K562 (cell line): Measurements from ENCODE around the gene KIF18B. TPM values are rescaled to one million over a fixed set of nuclear protein-coding genes. Genes with fewer than 3 reads are reported as not detected.

Source experiments
- ATAC-seq: fragments of 200-7000 bp; cut with Tn5 transposase; 3 replicates; pipeline ENCODE4 v1.9.1; 2020; ENCODE audit warnings: moderate library complexity
- BruUV-seq: library from RNA; stranded (reverse); fragments of 400-500 nt; replicated peaks from 2 replicates; lab custom pipeline; 2021; lab: Mats Ljungman, UMichigan
- CTCF ChIA-PET: fragments of 300-600 bp; formaldehyde crosslinking; extraction: SDS; loops from one replicate; lab custom pipeline; 2021; ENCODE audit warnings: low intra/inter-chr PET ratio; lab: Yijun Ruan, JAX
- POLR2A ChIA-PET: fragments of 300-600, 350-650 bp; sonication (Branson Sonifier 250); formaldehyde crosslinking; extraction: SDS; loops from one replicate; lab custom pipeline; 2021; ENCODE audit warnings: antibody characterized with exemption, inconsistent platforms; lab: Yijun Ruan, JAX
- DNase-seq, 4 experiments: peaks; one replicate each; pipeline versions ENCODE4 v3.0.0 to v3.0.0-alpha.2; 2011 to 2018; ENCODE audit warnings: low spot score in 3 of 4, mixed read lengths in 3 of 4; ENCODE audit errors: extremely low read depth in 1 of 4
- FAIRE-seq: peaks from 2 replicates; lab custom pipeline; 2011; peaks lifted over from hg19 to GRCh38; lab: Jason Lieb, UNC
- H2AFZ ChIP-seq: 2 replicates; pipeline ENCODE4 v1.6.0; 2011; ENCODE audit warnings: low read depth, low read length, control low read depth, inconsistent platforms
- H3K27ac ChIP-seq: fragments of 200-600 bp; 3 replicates; pipeline ENCODE4 v1.8.0; 2011; ENCODE audit warnings: low read depth, mild to moderate bottlenecking, control low read depth, inconsistent platforms, low read length, moderate library complexity, mixed read lengths; ENCODE audit errors: extremely low read depth
- H3K27me3 ChIP-seq, 2 experiments: fragments of 300-600 bp in 1 of 2; 2 replicates in 1 of 2; 3 replicates in 1 of 2; pipeline versions ENCODE4 v1.6.0 to v1.8.0; 2011; ENCODE audit warnings: inconsistent platforms in 2 of 2, low read length in 2 of 2, mild to moderate bottlenecking in 1 of 2, mixed read lengths in 1 of 2, moderate library complexity in 1 of 2; ENCODE audit not compliant: control insufficient read depth in 2 of 2, insufficient read depth in 2 of 2
- H3K36me3 ChIP-seq: fragments of 300-600 bp; 3 replicates; pipeline ENCODE4 v1.8.0; 2011; ENCODE audit warnings: mild to moderate bottlenecking, low read length, inconsistent platforms; ENCODE audit not compliant: control insufficient read depth, insufficient read depth
- H3K4me1 ChIP-seq, 2 experiments: fragments of 200-600 bp in 1 of 2; replicated peaks in 1 of 2; 2 replicates in 1 of 2; 3 replicates in 1 of 2; pipeline versions ENCODE4 v1.5.1 to v1.8.0; 2011; ENCODE audit warnings: inconsistent platforms in 2 of 2, low read length in 2 of 2, mild to moderate bottlenecking in 1 of 2, mixed read lengths in 1 of 2, moderate library complexity in 1 of 2; ENCODE audit not compliant: control insufficient read depth in 2 of 2, insufficient read depth in 2 of 2
- H3K4me2 ChIP-seq: 2 replicates; pipeline ENCODE4 v1.6.1; 2011; ENCODE audit warnings: low read length, control low read depth, inconsistent platforms, mixed read lengths; ENCODE audit not compliant: insufficient read depth
- H3K4me3 ChIP-seq: fragments of 200-600 bp; sonication (generic), shearing (Covaris generic); 2 replicates; pipeline ENCODE4 v1.5.1; 2016; ENCODE audit warnings: control low read depth, inconsistent platforms
- H3K79me2 ChIP-seq: fragments of 200-600 bp; 3 replicates; pipeline ENCODE4 v1.8.0; 2011; ENCODE audit warnings: low read length, inconsistent platforms; ENCODE audit not compliant: control insufficient read depth, insufficient read depth
- H3K9ac ChIP-seq, 2 experiments: 2 replicates each; pipeline versions ENCODE4 v1.6.0 to v1.6.1; 2011; ENCODE audit warnings: low read depth in 2 of 2, low read length in 2 of 2, control low read depth in 1 of 2, inconsistent platforms in 1 of 2, mild to moderate bottlenecking in 1 of 2, mixed read lengths in 1 of 2; ENCODE audit not compliant: insufficient read depth in 1 of 2
- H3K9me1 ChIP-seq: one replicate; pipeline ENCODE4 v1.6.0; 2011; ENCODE audit warnings: inconsistent platforms, mild to moderate bottlenecking, low read length, moderate library complexity; ENCODE audit not compliant: control insufficient read depth, insufficient read depth
- H3K9me3 ChIP-seq: replicated peaks from 2 replicates; pipeline ENCODE4 v1.5.1; 2011; ENCODE audit warnings: low read depth, low read length, inconsistent platforms; ENCODE audit not compliant: control insufficient read depth, insufficient read depth
- H4K20me1 ChIP-seq: replicated peaks from 2 replicates; pipeline ENCODE4 v1.6.1; 2011; ENCODE audit warnings: low read length, inconsistent platforms, mixed read lengths; ENCODE audit not compliant: control insufficient read depth, insufficient read depth
- CREM ChIP-seq: IDR thresholded peaks from 2 replicates; pipeline ENCODE4 v1.6.1; 2014; ENCODE audit warnings: antibody characterized with exemption, low read depth
- MAFF ChIP-seq: IDR thresholded peaks from 2 replicates; pipeline ENCODE4 v1.6.1; 2012; ENCODE audit warnings: low read length, improper control_type of control experiment
- MAFG ChIP-seq: fragments of 450-650 bp; conservative IDR thresholded peaks from 2 replicates; pipeline ENCODE4 v1.6.1; 2016; ENCODE audit warnings: missing genetic modification characterization, missing compliant biosample characterization
- NCOR1 ChIP-seq: fragments of 450-650 bp; IDR thresholded peaks from 2 replicates; pipeline ENCODE4 v1.6.1; 2016; ENCODE audit warnings: mild to moderate bottlenecking, moderate library complexity
- NFATC3 ChIP-seq: fragments of 450-650 bp; IDR thresholded peaks from 2 replicates; pipeline ENCODE4 v1.6.1; 2017; ENCODE audit warnings: mild to moderate bottlenecking
- NR1H2 ChIP-seq: sonication (generic); formaldehyde crosslinking; IDR thresholded peaks from 2 replicates; pipeline ENCODE4 v1.4.0; 2020; ENCODE audit warnings: mild to moderate bottlenecking, missing genetic modification reagents
- RBFOX2 ChIP-seq: fragments of 200-400 bp; formaldehyde crosslinking; IDR thresholded peaks from 2 replicates; pipeline ENCODE4 v1.6.1; 2017; ENCODE audit warnings: low read depth, mild to moderate bottlenecking, low read length, moderate library complexity
- RBM25 ChIP-seq: fragments of 200-400 bp; formaldehyde crosslinking; IDR thresholded peaks from 2 replicates; pipeline ENCODE4 v1.6.1; 2018; ENCODE audit warnings: low read length, low read depth, moderate library complexity; ENCODE audit not compliant: severe bottlenecking
- RBM39 ChIP-seq: fragments of 200-400 bp; formaldehyde crosslinking; optimal IDR thresholded peaks from 2 replicates; pipeline ENCODE3; 2018; ENCODE audit warnings: low read depth, low read length
- SFPQ ChIP-seq: fragments of 200-400 bp; formaldehyde crosslinking; IDR thresholded peaks from 2 replicates; pipeline ENCODE4 v1.6.1; 2017; ENCODE audit warnings: mild to moderate bottlenecking, low read depth, low read length, moderate library complexity
- SMARCE1 ChIP-seq: fragments of 450-650 bp; IDR thresholded peaks from 2 replicates; pipeline ENCODE4 v1.7.1; 2016; ENCODE audit warnings: mild to moderate bottlenecking
- SNAPC5 ChIP-seq: fragments of 250-450 bp; sonication (Bioruptor Pico); IDR thresholded peaks from 2 replicates; pipeline ENCODE4 v1.8.0; 2021; ENCODE audit warnings: moderate library complexity, mild to moderate bottlenecking, inconsistent platforms
- ZBTB1 ChIP-seq: sonication (generic); formaldehyde crosslinking; IDR thresholded peaks from 2 replicates; pipeline ENCODE4 v1.8.1; 2023; ENCODE audit warnings: missing genetic modification reagents, low read depth, mild to moderate bottlenecking, borderline replicate concordance
- ZNF124 ChIP-seq: sonication (generic); formaldehyde crosslinking; IDR thresholded peaks from 2 replicates; pipeline ENCODE4 v1.8.1; 2022; ENCODE audit warnings: missing genetic modification reagents
- ZNF316 ChIP-seq: fragments of 450-650 bp; IDR thresholded peaks from 2 replicates; pipeline ENCODE4 v1.6.1; 2016
- ZNF764 ChIP-seq: fragments of 250-450 bp; sonication (Bioruptor Pico); IDR thresholded peaks from 2 replicates; pipeline ENCODE4 v1.4.0; 2020; ENCODE audit warnings: low read depth, mild to moderate bottlenecking, moderate library complexity
- WGBS: fragments of 100-300 bp; shearing (Covaris generic); methylation state at CpG from one replicate; pipeline ENCODE4 v1.1.6; 2016; ENCODE audit warnings: low coverage, mixed read lengths; ENCODE audit not compliant: insufficient coverage; ENCODE audit errors: missing lambda C conversion rate; 5-methylcytosine and 5-hydroxymethylcytosine counted together
- in situ Hi-C: fragments of 300-500 bp; cut with MboI; formaldehyde crosslinking; loops from 4 replicates; pipeline ENCODE4 v1.15.0; 2018; ENCODE audit warnings: inconsistent platforms, mixed read lengths
- intact Hi-C: fragments of 100-400 bp; cut with micrococcal nuclease; formaldehyde crosslinking; loops from 2 replicates; pipeline ENCODE4 v1.14.2; 2022
- polyA plus RNA-seq, 8 experiments: library from polyadenylated mRNA; depleted of rRNA in 4 of 8; stranded (reverse) in 5 of 8; unstranded in 3 of 8; fragments of >200 nt; fragmentation: Nextera tagmentation in 2 of 8; fragmentation: Illumina TruSeq in 1 of 8; extraction: Ambion mirVana in 2 of 8; extraction: Trizol in 1 of 8; gene quantifications; 2 replicates each; pipeline versions ENCODE4 v1.2.1 to v1.2.3, GENCODE V29; 2011 to 2014; ENCODE audit warnings: inconsistent platforms in 1 of 8, missing spikeins in 1 of 8
- total RNA-seq, 7 experiments: library from RNA; depleted of rRNA in 6 of 7; stranded (reverse); fragments of >200 nt in 6 of 7; fragmentation: Illumina TruSeq in 2 of 7; extraction: Trizol in 2 of 7; gene quantifications; 2 replicates each; pipeline versions ENCODE4 v1.2.1 to v1.2.3, GENCODE V29; 2011 to 2021; ENCODE audit warnings: low replicate concordance in 1 of 7

The KIF18B gene
- total and polyA plus RNA-seq, 9 of the 15 experiments (the other 6 are each of a cell fraction or from before 2014, with no cell fraction given) = 2.0 to 42.8 (median 13.2) TPM

- no peak overlapping the region for H3K4me2 ChIP-seq
- BruUV-seq = no TSS peak
- intact Hi-C loops = no loop called here
- 90% methylated on average over 5 of the region's 5 CpGs for WGBS
- DNase-seq (no peak), ATAC-seq (no peak), FAIRE-seq (no peak)
- no peaks in the 10 kb centered on the region for H3K9me3 ChIP-seq
- peaks cover 0 to 15% of the 10 kb centered on the region in 2 experiments; a peak in 1 of 5 replicates for H3K4me1 ChIP-seq
- in situ Hi-C loops = no loop called here
- no peaks in the 10 kb centered on the region for H3K27me3 ChIP-seq
- POLR2A ChIA-PET = interaction anchor here (0.8 to 2.1 kb wide), 5 partner anchors 9 to 218 kb away, joined by 3 to 9 read pairs (median 4); partner anchors contain the start of gene GFAP
- CTCF ChIA-PET = no interaction called here
- no peak overlapping the region; a peak in 1 of 4 replicates for H3K9ac ChIP-seq
- no peak overlapping the region for H3K4me3 ChIP-seq
- no peak overlapping the region for H2AFZ ChIP-seq
- H4K20me1 ChIP-seq = peaks cover 5% of the 10 kb centered on the region
- H3K27ac ChIP-seq = no peak overlapping the region
- H3K79me2 ChIP-seq = no peaks in the 10 kb centered on the region
- H3K9me1 ChIP-seq = no peaks in the 10 kb centered on the region
- peaks cover 99% of the 10 kb centered on the region for H3K36me3 ChIP-seq
- TF ChIP-seq NR1H2 (CRISPR knock-in tag) = no peak
- TF ChIP-seq SMARCE1 = no peak
- no peak for TF ChIP-seq SNAPC5
- TF ChIP-seq NFATC3 = no peak
Observed at GRCh38 chr17:44931376-44931775, 16.2 kb downstream of the KIF18B start.

GRCh38 chr17:44930667-44931066, 16.9 kb downstream of the KIF18B start:
- H2AFZ ChIP-seq = no peak overlapping the region
- no peaks in the 10 kb centered on the region for H3K27me3 ChIP-seq
- H3K9ac ChIP-seq = no peak overlapping the region
- ChIA-PET CTCF (no interaction called here), POLR2A (interaction anchor here (1.5 to 2.1 kb wide), 3 partner anchors 10 to 15 kb away, joined by 3 to 9 read pairs (median 7); partner anchors contain the start of gene GFAP)
- no peaks in the 10 kb centered on the region for H3K9me3 ChIP-seq
- no peak for FAIRE-seq
- peaks cover 0 to 11% of the 10 kb centered on the region in 2 experiments; a peak in 1 of 5 replicates for H3K4me1 ChIP-seq
- H4K20me1 ChIP-seq = peaks cover 5% of the 10 kb centered on the region
- BruUV-seq = no TSS peak
- no peaks in the 10 kb centered on the region for H3K79me2 ChIP-seq
- ATAC-seq = no peak
- H3K4me3 ChIP-seq = no peak overlapping the region
- no peaks in the 10 kb centered on the region for H3K9me1 ChIP-seq
- intact Hi-C loops (no loop called here), in situ Hi-C loops (no loop called here)
- DNase-seq = no peak
- WGBS = 41% methylated on average over 6 of the region's 6 CpGs
- H3K27ac ChIP-seq = no peak overlapping the region
- H3K36me3 ChIP-seq = peaks cover 100% of the 10 kb centered on the region
- no peak overlapping the region for H3K4me2 ChIP-seq
- TF ChIP-seq ZNF316 (peak; percentile 70), RBM39 (no peak), ZNF764 (CRISPR knock-in tag) (no peak), CREM (no peak), MAFG (tag) (peak; percentile 39), MAFF (peak; percentile 60; the same call in 1 of the 2 replicates), ZBTB1 (CRISPR knock-in tag) (no peak), ZNF124 (CRISPR knock-in tag) (no peak), RBFOX2 (no peak), RBM25 (no peak), SFPQ (no peak), NCOR1 (no peak)
